PC-9 (cell line): ENCODE results near the gene GOLIM4. TPM values are rescaled to one million over a fixed set of nuclear protein-coding genes. Genes with fewer than 3 reads are reported as not detected.

Experiments
- BruUV-seq: library from RNA; stranded (reverse); fragments of 400-500 nt; replicated peaks from 2 replicates; lab custom pipeline; 2021; lab: Mats Ljungman, UMichigan
- CTCF ChIA-PET: fragments of 300-600 bp; sonication (Branson Sonifier 250); formaldehyde crosslinking; loops from one replicate; lab custom pipeline; 2022; ENCODE audit warnings: antibody characterized with exemption; lab: Charles Lee
- POLR2A ChIA-PET: fragments of 300-600 bp; sonication (Branson Sonifier 250); formaldehyde crosslinking; loops from one replicate; lab custom pipeline; 2022; ENCODE audit warnings: antibody characterized with exemption; ENCODE audit not compliant: unreplicated experiment; lab: Charles Lee
- DNase-seq, 2 experiments: peaks; one replicate each; pipeline versions ENCODE4 v3.0.0 to v3.0.0-alpha.2; 2015 to 2022; ENCODE audit warnings: mixed read lengths in 1 of 2
- H2AFZ ChIP-seq: fragments of 200-600 bp; sonication (generic); 2 replicates; pipeline ENCODE4 v1.8.1; 2017; ENCODE audit warnings: antibody characterized with exemption
- H3F3A ChIP-seq: fragments of 200-600 bp; sonication (generic); 2 replicates; pipeline ENCODE4 v1.8.1; 2017; ENCODE audit warnings: antibody characterized with exemption, mild to moderate bottlenecking, low read depth; ENCODE audit not compliant: insufficient read depth
- H3K27ac ChIP-seq: fragments of 200-600 bp; sonication (generic); 2 replicates; pipeline ENCODE4 v1.6.1; 2016; ENCODE audit warnings: mixed run types
- H3K27me3 ChIP-seq: fragments of 200-600 bp; sonication (generic); 2 replicates; pipeline ENCODE4 v1.6.1; 2016; ENCODE audit warnings: low read depth, mixed run types; ENCODE audit not compliant: insufficient read depth
- H3K36me3 ChIP-seq: fragments of 200-600 bp; sonication (generic); 2 replicates; pipeline ENCODE4 v1.6.1; 2016; ENCODE audit warnings: low read depth, mixed run types
- H3K4me1 ChIP-seq: fragments of 200-600 bp; sonication (generic); replicated peaks from 2 replicates; pipeline ENCODE4 v1.6.1; 2016; ENCODE audit warnings: mixed run types; ENCODE audit not compliant: insufficient read depth
- H3K4me2 ChIP-seq: fragments of 200-600 bp; sonication (generic); 2 replicates; pipeline ENCODE4 v1.6.1; 2017; ENCODE audit warnings: mixed run types
- H3K4me3 ChIP-seq: fragments of 200-600 bp; sonication (generic); 2 replicates; pipeline ENCODE4 v1.6.1; 2016; ENCODE audit warnings: mixed run types
- H3K79me2 ChIP-seq: fragments of 200-600 bp; sonication (generic); 2 replicates; pipeline ENCODE4 v1.6.1; 2017; ENCODE audit warnings: low read depth, mixed run types
- H3K9me2 ChIP-seq: fragments of 200-600 bp; sonication (generic); 2 replicates; pipeline ENCODE4 v1.8.1; 2017; ENCODE audit warnings: mild to moderate bottlenecking; ENCODE audit not compliant: insufficient read depth
- H3K9me3 ChIP-seq: fragments of 200-600 bp; sonication (generic); 2 replicates; pipeline ENCODE4 v1.8.1; 2016; ENCODE audit warnings: low read depth; ENCODE audit not compliant: insufficient read depth
- H4K20me1 ChIP-seq: fragments of 200-600 bp; sonication (generic); 2 replicates; pipeline ENCODE4 v1.8.1; 2017; ENCODE audit not compliant: insufficient read depth
- EZH2 ChIP-seq: fragments of 200-600 bp; sonication (generic); IDR thresholded peaks from 2 replicates; pipeline ENCODE4 v1.8.0; 2017; ENCODE audit warnings: antibody characterized with exemption, low read depth
- intact Hi-C: fragments of 100-400 bp; cut with micrococcal nuclease; formaldehyde crosslinking; loops from one replicate; pipeline ENCODE4 v1.10.0; 2022; ENCODE audit not compliant: unreplicated experiment
- total RNA-seq: library from RNA; stranded (reverse); gene quantifications from 2 replicates; pipeline ENCODE4 v1.2.3, GENCODE V29; 2021
- TF ChIP-seq, protein P1 (sequence below): fragments of 200-600 bp; sonication (generic); conservative IDR thresholded peaks from 2 replicates; pipeline ENCODE4 v1.6.1; 2017; ENCODE audit warnings: mixed run types, antibody characterized with exemption, mild to moderate bottlenecking, moderate library complexity

Gene GOLIM4
- total RNA-seq, 1 experiment from 2014 or later, result 17.5 TPM

DNA sequence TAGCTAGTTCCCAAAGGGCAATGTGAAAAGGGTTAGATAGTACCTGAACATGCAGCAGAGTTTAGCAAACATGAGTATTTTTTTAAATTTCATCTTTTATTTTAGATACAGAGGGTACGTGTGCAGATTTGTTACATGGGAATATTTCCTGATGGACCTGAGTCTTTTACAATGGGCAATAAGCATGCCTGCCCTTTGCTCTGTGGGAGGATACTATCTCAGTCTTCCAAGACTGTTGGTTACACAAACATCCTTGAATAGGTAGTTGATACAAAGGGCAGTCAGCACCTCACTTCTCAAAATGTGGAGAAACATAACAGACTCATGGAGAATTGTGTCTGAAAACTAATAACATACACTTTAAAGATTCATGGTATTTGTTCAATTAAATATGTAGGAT is 103.3 kb downstream of the GOLIM4 start:
- H3K27ac ChIP-seq, result no peak overlapping the region
- H3K4me3 ChIP-seq, result no peak overlapping the region
- no peak overlapping the region for H2AFZ ChIP-seq
- DNase-seq, result no peak
- ChIA-PET POLR2A (no interaction called here), CTCF (no interaction called here)
- no peaks in the 10 kb centered on the region for H3K4me1 ChIP-seq
- no peaks in the 10 kb centered on the region for H3K9me3 ChIP-seq
- no TSS peak for BruUV-seq
- H3K27me3 ChIP-seq, result no peaks in the 10 kb centered on the region
- TF ChIP-seq EZH2, result no peak
- TF ChIP-seq, protein P1, sequence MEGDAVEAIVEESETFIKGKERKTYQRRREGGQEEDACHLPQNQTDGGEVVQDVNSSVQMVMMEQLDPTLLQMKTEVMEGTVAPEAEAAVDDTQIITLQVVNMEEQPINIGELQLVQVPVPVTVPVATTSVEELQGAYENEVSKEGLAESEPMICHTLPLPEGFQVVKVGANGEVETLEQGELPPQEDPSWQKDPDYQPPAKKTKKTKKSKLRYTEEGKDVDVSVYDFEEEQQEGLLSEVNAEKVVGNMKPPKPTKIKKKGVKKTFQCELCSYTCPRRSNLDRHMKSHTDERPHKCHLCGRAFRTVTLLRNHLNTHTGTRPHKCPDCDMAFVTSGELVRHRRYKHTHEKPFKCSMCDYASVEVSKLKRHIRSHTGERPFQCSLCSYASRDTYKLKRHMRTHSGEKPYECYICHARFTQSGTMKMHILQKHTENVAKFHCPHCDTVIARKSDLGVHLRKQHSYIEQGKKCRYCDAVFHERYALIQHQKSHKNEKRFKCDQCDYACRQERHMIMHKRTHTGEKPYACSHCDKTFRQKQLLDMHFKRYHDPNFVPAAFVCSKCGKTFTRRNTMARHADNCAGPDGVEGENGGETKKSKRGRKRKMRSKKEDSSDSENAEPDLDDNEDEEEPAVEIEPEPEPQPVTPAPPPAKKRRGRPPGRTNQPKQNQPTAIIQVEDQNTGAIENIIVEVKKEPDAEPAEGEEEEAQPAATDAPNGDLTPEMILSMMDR, result no peak
- no peaks in the 10 kb centered on the region for H4K20me1 ChIP-seq
- H3K9me2 ChIP-seq, result no peaks in the 10 kb centered on the region
- H3K36me3 ChIP-seq, result no peaks in the 10 kb centered on the region
- H3K79me2 ChIP-seq, result no peaks in the 10 kb centered on the region
- intact Hi-C loops, result no loop called here
- H3K4me2 ChIP-seq, result no peak overlapping the region
- no peaks in the 10 kb centered on the region for H3F3A ChIP-seq

DNA sequence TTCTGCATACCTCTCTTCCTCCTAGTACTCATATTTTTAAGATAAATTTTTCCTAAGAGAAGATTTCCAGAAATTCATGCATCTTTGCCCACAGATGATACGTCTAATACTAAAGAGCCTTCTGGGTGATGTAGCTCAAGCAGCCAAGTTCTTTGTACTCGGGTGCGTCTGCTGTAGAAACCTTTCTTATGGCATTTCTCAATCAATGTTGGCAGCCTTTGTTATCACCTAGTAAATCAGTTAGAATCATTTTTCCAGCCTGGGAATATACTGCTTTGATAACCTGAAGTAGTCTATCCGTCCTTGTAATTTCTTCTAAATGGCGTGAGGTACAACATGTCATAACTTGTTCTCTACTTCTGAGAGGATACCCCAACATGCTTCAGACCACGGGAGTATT is 104.5 kb downstream of the GOLIM4 start:
- H3K79me2 ChIP-seq, result no peaks in the 10 kb centered on the region
- H2AFZ ChIP-seq, result no peak overlapping the region
- no TSS peak for BruUV-seq
- CTCF ChIA-PET, result no interaction called here
- DNase-seq, result no peak
- no peaks in the 10 kb centered on the region for H4K20me1 ChIP-seq
- H3K9me2 ChIP-seq, result no peaks in the 10 kb centered on the region
- no peak overlapping the region for H3K4me3 ChIP-seq
- no peaks in the 10 kb centered on the region for H3K36me3 ChIP-seq
- H3K27ac ChIP-seq, result no peak overlapping the region
- H3F3A ChIP-seq, result no peaks in the 10 kb centered on the region
- intact Hi-C loops, result no loop called here
- 0 out of 2 replicates have a peak, but pooled peaks cover 2% of the 10 kb centered on the region for H3K9me3 ChIP-seq
- POLR2A ChIA-PET, result no interaction called here
- TF ChIP-seq, protein P1, result no peak
- no peak for TF ChIP-seq EZH2
- H3K4me1 ChIP-seq, result no peaks in the 10 kb centered on the region
- H3K4me2 ChIP-seq, result no peak overlapping the region
- H3K27me3 ChIP-seq, result no peaks in the 10 kb centered on the region

DNA sequence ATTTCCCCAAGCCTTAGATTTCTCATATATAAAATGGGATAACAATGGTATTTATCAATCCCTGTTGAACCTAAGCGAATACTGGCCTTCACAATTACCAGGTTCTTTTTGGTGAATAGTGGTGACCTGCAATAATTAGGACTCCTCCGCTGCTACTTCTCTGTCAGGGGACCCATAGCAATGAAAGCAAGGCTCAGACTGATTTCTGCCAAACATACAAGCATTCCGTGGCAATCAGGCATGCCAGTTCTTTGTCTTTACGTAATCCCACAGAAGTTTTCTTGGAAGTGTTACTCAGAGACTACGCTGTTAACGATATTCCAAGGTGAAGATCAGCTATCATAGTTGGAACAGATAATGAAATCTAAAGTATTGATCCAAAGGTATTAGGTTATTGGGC is 105.7 kb downstream of the GOLIM4 start:
- no peaks in the 10 kb centered on the region for H4K20me1 ChIP-seq
- TF ChIP-seq EZH2, result no peak
- TF ChIP-seq, protein P1, result no peak
- no peak overlapping the region for H3K4me3 ChIP-seq
- H3K4me2 ChIP-seq, result no peak overlapping the region
- intact Hi-C loops, result no loop called here
- ChIA-PET POLR2A (no interaction called here), CTCF (no interaction called here)
- no peak overlapping the region for H3K27ac ChIP-seq
- no peaks in the 10 kb centered on the region for H3K4me1 ChIP-seq
- DNase-seq, result no peak
- BruUV-seq, result no TSS peak
- no peaks in the 10 kb centered on the region for H3K79me2 ChIP-seq
- no peaks in the 10 kb centered on the region for H3K9me2 ChIP-seq
- no peaks in the 10 kb centered on the region for H3K36me3 ChIP-seq
- H3F3A ChIP-seq, result no peaks in the 10 kb centered on the region
- no peak overlapping the region for H2AFZ ChIP-seq
- 0 out of 2 replicates have a peak, but pooled peaks cover 3% of the 10 kb centered on the region for H3K9me3 ChIP-seq
- H3K27me3 ChIP-seq, result no peaks in the 10 kb centered on the region
